Measurements from ENCODE around the gene MAP3K13. TPM values are rescaled to one million over a fixed set of nuclear protein-coding genes. Genes with fewer than 3 reads are reported as not detected.
A peak's percentile ranks its signal among the peaks of the same experiment; 100 is the strongest.

The MAP3K13 gene
- 31.0 and 33.1 TPM in 2 replicates for total RNA-seq (2014; rRNA removed; shearing (Covaris generic))

- DNase-seq (ENCODE audit: low read depth), result peak; percentile 98
Observed at GRCh38 chr3:185362850-185363661, at the start of gene MAP3K13. Gene MAP3K13 (plus strand): TSS chr3:185363136. CDS start chr3:185428582, 65,446 bp downstream.

GRCh38 chr3:185313693-185314246 lies 49.2 kb upstream of the MAP3K13 start:
- DNase-seq (ENCODE audit: low read depth), result no peak

- peak; percentile 46 for DNase-seq (ENCODE audit: low read depth)
Observed at GRCh38 chr3:185316740-185317412, 46.1 kb upstream of the MAP3K13 start.

- peak; percentile 16 for DNase-seq (ENCODE audit: low read depth)
Observed at GRCh38 chr3:185317674-185318073, 45.3 kb upstream of the MAP3K13 start.

- peak; percentile 9 for DNase-seq (ENCODE audit: low read depth)
Observed at GRCh38 chr3:185318141-185318540, 44.8 kb upstream of the MAP3K13 start.

- no peak for DNase-seq (ENCODE audit: low read depth)
Observed at GRCh38 chr3:185319801-185320200, 43.1 kb upstream of the MAP3K13 start.

- no peak for DNase-seq (ENCODE audit: low read depth)
Observed at GRCh38 chr3:185320949-185321348, 42.0 kb upstream of the MAP3K13 start.

GRCh38 chr3:185322101-185322719 lies 40.7 kb upstream of the MAP3K13 start:
- no peak for DNase-seq (ENCODE audit: low read depth)

GRCh38 chr3:185325946-185326791 lies 36.8 kb upstream of the MAP3K13 start:
- no peak for DNase-seq (ENCODE audit: low read depth)

GRCh38 chr3:185327062-185327461 lies 35.9 kb upstream of the MAP3K13 start:
- no peak for DNase-seq (ENCODE audit: low read depth)

GRCh38 chr3:185328324-185329004 lies 34.5 kb upstream of the MAP3K13 start:
- DNase-seq (ENCODE audit: low read depth), result no peak

- no peak for DNase-seq (ENCODE audit: low read depth)
Observed at GRCh38 chr3:185330238-185330637, 32.7 kb upstream of the MAP3K13 start.

- DNase-seq (ENCODE audit: low read depth), result no peak
Observed at GRCh38 chr3:185330644-185331043, 32.3 kb upstream of the MAP3K13 start.

GRCh38 chr3:185332026-185332735 lies 30.8 kb upstream of the MAP3K13 start:
- peak; percentile 84 for DNase-seq (ENCODE audit: low read depth)

- DNase-seq (ENCODE audit: low read depth), result peak; percentile 70
Observed at GRCh38 chr3:185335799-185336198, 27.1 kb upstream of the MAP3K13 start.

- no peak for DNase-seq (ENCODE audit: low read depth)
Observed at GRCh38 chr3:185337231-185337816, 25.6 kb upstream of the MAP3K13 start.

- DNase-seq (ENCODE audit: low read depth), result no peak
Observed at GRCh38 chr3:185339945-185340344, 23.0 kb upstream of the MAP3K13 start.

- DNase-seq (ENCODE audit: low read depth), result no peak
Observed at GRCh38 chr3:185340751-185341150, 22.2 kb upstream of the MAP3K13 start.

- peak; percentile 7 for DNase-seq (ENCODE audit: low read depth)
Observed at GRCh38 chr3:185341616-185342458, 21.1 kb upstream of the MAP3K13 start.

Data from RPMI7951 (cell line).